ENCODE measurements around the gene HIBADH. TPM values are rescaled to one million over a fixed set of nuclear protein-coding genes. Genes with fewer than 3 reads are reported as not detected.

HIBADH gene
- total and polyA plus RNA-seq, 2 of the 4 experiments (the other 2 are of a cell fraction): 36.6 to 52.5 TPM

GRCh38 chr7:27581119-27581518, 81.6 kb downstream of the HIBADH start:
- no peak overlapping the region for H4K5ac ChIP-seq (ENCODE audit: low read depth, low read length)
- ATAC-seq (ENCODE audit: low read depth) (no peak), DNase-seq (no peak)
- H3K36me3 ChIP-seq (ENCODE audit: control insufficient read depth, insufficient read depth, low read length): no peaks in the 10 kb centered on the region
- TF ChIP-seq, protein P1, sequence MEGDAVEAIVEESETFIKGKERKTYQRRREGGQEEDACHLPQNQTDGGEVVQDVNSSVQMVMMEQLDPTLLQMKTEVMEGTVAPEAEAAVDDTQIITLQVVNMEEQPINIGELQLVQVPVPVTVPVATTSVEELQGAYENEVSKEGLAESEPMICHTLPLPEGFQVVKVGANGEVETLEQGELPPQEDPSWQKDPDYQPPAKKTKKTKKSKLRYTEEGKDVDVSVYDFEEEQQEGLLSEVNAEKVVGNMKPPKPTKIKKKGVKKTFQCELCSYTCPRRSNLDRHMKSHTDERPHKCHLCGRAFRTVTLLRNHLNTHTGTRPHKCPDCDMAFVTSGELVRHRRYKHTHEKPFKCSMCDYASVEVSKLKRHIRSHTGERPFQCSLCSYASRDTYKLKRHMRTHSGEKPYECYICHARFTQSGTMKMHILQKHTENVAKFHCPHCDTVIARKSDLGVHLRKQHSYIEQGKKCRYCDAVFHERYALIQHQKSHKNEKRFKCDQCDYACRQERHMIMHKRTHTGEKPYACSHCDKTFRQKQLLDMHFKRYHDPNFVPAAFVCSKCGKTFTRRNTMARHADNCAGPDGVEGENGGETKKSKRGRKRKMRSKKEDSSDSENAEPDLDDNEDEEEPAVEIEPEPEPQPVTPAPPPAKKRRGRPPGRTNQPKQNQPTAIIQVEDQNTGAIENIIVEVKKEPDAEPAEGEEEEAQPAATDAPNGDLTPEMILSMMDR (conservative IDR thresholded peaks at IDR 0.05; ENCODE audit: low read depth, low read length): no peak
- no peak for TF ChIP-seq MAFK (IDR thresholded peaks at IDR 0.05; ENCODE audit: low read depth, low read length)
- no peak for TF ChIP-seq POLR2A (IDR thresholded peaks at IDR 0.05; ENCODE audit: low read depth, low read length)
- no peak for TF ChIP-seq CHD1 (IDR thresholded peaks at IDR 0.05; ENCODE audit: low read depth, low read length)
- TF ChIP-seq RCOR1 (IDR thresholded peaks at IDR 0.05; ENCODE audit: insufficient replicate concordance, low read length): no peak
- TF ChIP-seq SMC3 (IDR thresholded peaks at IDR 0.05; ENCODE audit: low read depth, low read length): no peak
- TF ChIP-seq, protein P2, sequence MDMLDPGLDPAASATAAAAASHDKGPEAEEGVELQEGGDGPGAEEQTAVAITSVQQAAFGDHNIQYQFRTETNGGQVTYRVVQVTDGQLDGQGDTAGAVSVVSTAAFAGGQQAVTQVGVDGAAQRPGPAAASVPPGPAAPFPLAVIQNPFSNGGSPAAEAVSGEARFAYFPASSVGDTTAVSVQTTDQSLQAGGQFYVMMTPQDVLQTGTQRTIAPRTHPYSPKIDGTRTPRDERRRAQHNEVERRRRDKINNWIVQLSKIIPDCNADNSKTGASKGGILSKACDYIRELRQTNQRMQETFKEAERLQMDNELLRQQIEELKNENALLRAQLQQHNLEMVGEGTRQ (IDR thresholded peaks at IDR 0.05; ENCODE audit: low read depth, low read length): no peak
- TF ChIP-seq, protein P3, sequence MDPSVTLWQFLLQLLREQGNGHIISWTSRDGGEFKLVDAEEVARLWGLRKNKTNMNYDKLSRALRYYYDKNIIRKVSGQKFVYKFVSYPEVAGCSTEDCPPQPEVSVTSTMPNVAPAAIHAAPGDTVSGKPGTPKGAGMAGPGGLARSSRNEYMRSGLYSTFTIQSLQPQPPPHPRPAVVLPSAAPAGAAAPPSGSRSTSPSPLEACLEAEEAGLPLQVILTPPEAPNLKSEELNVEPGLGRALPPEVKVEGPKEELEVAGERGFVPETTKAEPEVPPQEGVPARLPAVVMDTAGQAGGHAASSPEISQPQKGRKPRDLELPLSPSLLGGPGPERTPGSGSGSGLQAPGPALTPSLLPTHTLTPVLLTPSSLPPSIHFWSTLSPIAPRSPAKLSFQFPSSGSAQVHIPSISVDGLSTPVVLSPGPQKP (IDR thresholded peaks at IDR 0.05; ENCODE audit: borderline replicate concordance, low read depth, low read length): no peak
- no peak for TF ChIP-seq MXI1 (IDR thresholded peaks at IDR 0.05; ENCODE audit: borderline replicate concordance, low read depth, low read length)
- TF ChIP-seq NFE2L2 (IDR thresholded peaks at IDR 0.05; ENCODE audit: low read depth, low read length): no peak
- no peak overlapping the region for H3K4me3 ChIP-seq (ENCODE audit: insufficient read depth, low read depth, low read length)
- H2AFZ ChIP-seq (replicated peaks; ENCODE audit: low read length, poor library complexity): no peak overlapping the region
- H2AK9ac ChIP-seq (replicated peaks; ENCODE audit: low read depth, low read length, poor library complexity): no peak overlapping the region
- no peaks in the 10 kb centered on the region for H4K20me1 ChIP-seq (ENCODE audit: insufficient read depth, low read length)
- BruUV-seq (replicated peaks): no TSS peak
- 0 out of 4 replicates have a peak, but pooled peaks cover 0 to 3% of the 10 kb centered on the region in 2 experiments for H3K79me1 ChIP-seq (ENCODE audit: low read depth in 1 of 2, low read length in 2 of 2)
- no peak overlapping the region for H3K18ac ChIP-seq (ENCODE audit: low read depth, low read length)
- H3K27me3 ChIP-seq (ENCODE audit: control insufficient read depth, insufficient read depth, low read length): no peaks in the 10 kb centered on the region
- H3K4me2 ChIP-seq (ENCODE audit: low read depth, low read length): no peak overlapping the region
- no peak overlapping the region for H3K56ac ChIP-seq (ENCODE audit: extremely low read depth, insufficient read depth, low read length)
- H3K23ac ChIP-seq (ENCODE audit: low read depth, low read length): no peak overlapping the region
- no peak overlapping the region for H2BK20ac ChIP-seq (ENCODE audit: low read depth, low read length)
- H2BK15ac ChIP-seq (ENCODE audit: low read depth, low read length): no peak overlapping the region
- CTCF ChIA-PET: interaction anchor here (0.6 kb wide), 1 partner anchor 18 kb away, joined by 3 read pairs; no protein-coding TSS in a partner anchor
- no peak overlapping the region for H2BK120ac ChIP-seq (ENCODE audit: low read depth, low read length)
- no peak overlapping the region for H3K27ac ChIP-seq (ENCODE audit: insufficient read depth, low read length)
- no peaks in the 10 kb centered on the region for H3K9me3 ChIP-seq (ENCODE audit: control insufficient read depth, insufficient read depth, low read length)
- no peak overlapping the region for H2AK5ac ChIP-seq (ENCODE audit: low read depth, low read length)
- no peaks in the 10 kb centered on the region for H3K9me1 ChIP-seq (ENCODE audit: insufficient read depth, low read length)
- no CpG with 5 or more reads among the region's 2 CpGs for WGBS, 2 experiments (ENCODE audit: extremely low coverage in 2 of 2, insufficient read length in 1 of 2)
- intact Hi-C loops (cut with micrococcal nuclease) (no loop called here), in situ Hi-C loops (cut with MboI; ENCODE audit: low sequenced_read_pairs) (loop anchor here (5.0 kb wide), 1 partner anchor 379 kb away; the partner anchor contains the start of gene HOXA13), dilution Hi-C loops (cut with HindIII; ENCODE audit: low sequenced_read_pairs, unreplicated experiment) (no loop called here)
- H4K8ac ChIP-seq (ENCODE audit: low read depth in 2 of 2, low read length in 2 of 2): no peak overlapping the region
- no peak overlapping the region for H3K4ac ChIP-seq (ENCODE audit: low read depth, low read length)
- H3K9ac ChIP-seq (ENCODE audit: low read depth, low read length): no peak overlapping the region
- H3K14ac ChIP-seq (replicated peaks; ENCODE audit: low read depth, low read length): no peak overlapping the region
- no peak overlapping the region for H4K91ac ChIP-seq (ENCODE audit: insufficient read depth, low read depth, low read length)
- peaks cover 2% of the 10 kb centered on the region; the same call in 1 of the 2 replicates for H3K4me1 ChIP-seq (ENCODE audit: control insufficient read depth, insufficient read depth, low read length)
- no peak overlapping the region for H2BK5ac ChIP-seq (ENCODE audit: low read depth, low read length, poor library complexity, severe bottlenecking)
- POLR2A ChIA-PET (ENCODE audit: unreplicated experiment): interaction anchor here (0.7 kb wide), 1 partner anchor 304 kb away, joined by 3 read pairs; no protein-coding TSS in a partner anchor

Data from IMR-90 (cell line).